Measurements from ENCODE around the gene UQCRH. TPM values are rescaled to one million over a fixed set of nuclear protein-coding genes. Genes with fewer than 3 reads are reported as not detected.

UQCRH gene
- total and polyA plus RNA-seq, 2 of the 4 experiments (the other 2 are of a cell fraction), result 347 to 736 TPM

- no peak overlapping the region for H2AK9ac ChIP-seq (replicated peaks; ENCODE audit: low read depth, low read length, poor library complexity)
- H3K27ac ChIP-seq (ENCODE audit: insufficient read depth, low read length), result no peak overlapping the region
- no peak overlapping the region for H3K4ac ChIP-seq (ENCODE audit: low read depth, low read length)
- peaks cover 4% of the 10 kb centered on the region for H3K4me1 ChIP-seq (ENCODE audit: control insufficient read depth, insufficient read depth, low read length)
- H4K20me1 ChIP-seq (ENCODE audit: insufficient read depth, low read length), result no peaks in the 10 kb centered on the region
- H3K9ac ChIP-seq (ENCODE audit: low read depth, low read length), result no peak overlapping the region
- H3K36me3 ChIP-seq (ENCODE audit: control insufficient read depth, insufficient read depth, low read length), result peaks cover 29% of the 10 kb centered on the region
- ChIA-PET CTCF (no interaction called here), POLR2A (ENCODE audit: unreplicated experiment) (no interaction called here)
- H4K8ac ChIP-seq (ENCODE audit: low read depth in 2 of 2, low read length in 2 of 2), result no peak overlapping the region
- in situ Hi-C loops (cut with MboI; ENCODE audit: low sequenced_read_pairs) (no loop called here), intact Hi-C loops (cut with micrococcal nuclease) (no loop called here), dilution Hi-C loops (cut with HindIII; ENCODE audit: low sequenced_read_pairs, unreplicated experiment) (no loop called here)
- no peak overlapping the region for H4K91ac ChIP-seq (ENCODE audit: insufficient read depth, low read depth, low read length)
- H3K4me2 ChIP-seq (ENCODE audit: low read depth, low read length), result no peak overlapping the region
- H3K27me3 ChIP-seq (ENCODE audit: control insufficient read depth, insufficient read depth, low read length), result no peaks in the 10 kb centered on the region
- H2BK120ac ChIP-seq (ENCODE audit: low read depth, low read length), result no peak overlapping the region
- H3K9me1 ChIP-seq (ENCODE audit: insufficient read depth, low read length), result peaks cover 7% of the 10 kb centered on the region; the same call in 1 of the 2 replicates
- H3K4me3 ChIP-seq (ENCODE audit: insufficient read depth, low read depth, low read length), result no peak overlapping the region
- no peak overlapping the region for H2AFZ ChIP-seq (replicated peaks; ENCODE audit: low read length, poor library complexity)
- no peak overlapping the region for H2BK20ac ChIP-seq (ENCODE audit: low read depth, low read length)
- no peak overlapping the region for H2BK5ac ChIP-seq (ENCODE audit: low read depth, low read length, poor library complexity, severe bottlenecking)
- DNase-seq (no peak), ATAC-seq (ENCODE audit: low read depth) (no peak)
- H3K23ac ChIP-seq (ENCODE audit: low read depth, low read length), result no peak overlapping the region
- H3K56ac ChIP-seq (ENCODE audit: extremely low read depth, insufficient read depth, low read length), result no peak overlapping the region
- H3K79me1 ChIP-seq (ENCODE audit: low read depth in 1 of 2, low read length in 2 of 2), result peaks cover 18 to 45% of the 10 kb centered on the region in 2 experiments
- no peak overlapping the region for H3K18ac ChIP-seq (ENCODE audit: low read depth, low read length)
- H3K14ac ChIP-seq (replicated peaks; ENCODE audit: low read depth, low read length), result no peak overlapping the region
- no TSS peak for BruUV-seq (replicated peaks)
- no peak overlapping the region for H2BK15ac ChIP-seq (ENCODE audit: low read depth, low read length)
- H2AK5ac ChIP-seq (ENCODE audit: low read depth, low read length), result no peak overlapping the region
- TF ChIP-seq CEBPB (IDR thresholded peaks at IDR 0.05; ENCODE audit: low read depth, low read length) (no peak), FOS (IDR thresholded peaks at IDR 0.05; ENCODE audit: low read depth, low read length) (no peak)
- no peaks in the 10 kb centered on the region for H3K9me3 ChIP-seq (ENCODE audit: control insufficient read depth, insufficient read depth, low read length)
- no peak overlapping the region for H4K5ac ChIP-seq (ENCODE audit: low read depth, low read length)
Measured at GRCh38 chr1:46345281-46345680, 41.8 kb downstream of the UQCRH start.

All from IMR-90 (cell line).